ENCODE measurements around the gene ACBD5. TPM values are rescaled to one million over a fixed set of nuclear protein-coding genes. Genes with fewer than 3 reads are reported as not detected.
"Not testable (repeated sequence)": the region's sequence is repeated elsewhere in the genome, so short reads cannot be mapped to it uniquely, and the experiment has no call there.

Gene ACBD5
- total RNA-seq, 4 donors from 2014 or later: 10.4 to 27.0 (median 12.6) TPM

GRCh38 chr10:27241010-27241651 lies 534 bp upstream of the ACBD5 start:
- intact Hi-C loops (cut with DNase I): no loop called here
- H3K4me1 ChIP-seq: peaks cover 0 to 61% (median 16%) of the 10 kb centered on the region in 3 donors
- no peaks in the 10 kb centered on the region for H3K9me3 ChIP-seq
- H3K4me3 ChIP-seq: peak overlapping the region; percentile 70 to 92 (median 82)
- DNase-seq: no peak
- WGBS, 2 donors: 5 to 12% methylated on average over 13 to 25 of the region's 33 CpGs
- no peaks in the 10 kb centered on the region for H3K27me3 ChIP-seq
- no peaks in the 10 kb centered on the region for H3K36me3 ChIP-seq
- no peak for TF ChIP-seq CTCF (IDR thresholded peaks at IDR 0.05)
- no peak for TF ChIP-seq POLR2A (IDR thresholded peaks at IDR 0.05)
- H3K27ac ChIP-seq: peak overlapping the region; percentile 94 to 99 (median 97)

DNA sequence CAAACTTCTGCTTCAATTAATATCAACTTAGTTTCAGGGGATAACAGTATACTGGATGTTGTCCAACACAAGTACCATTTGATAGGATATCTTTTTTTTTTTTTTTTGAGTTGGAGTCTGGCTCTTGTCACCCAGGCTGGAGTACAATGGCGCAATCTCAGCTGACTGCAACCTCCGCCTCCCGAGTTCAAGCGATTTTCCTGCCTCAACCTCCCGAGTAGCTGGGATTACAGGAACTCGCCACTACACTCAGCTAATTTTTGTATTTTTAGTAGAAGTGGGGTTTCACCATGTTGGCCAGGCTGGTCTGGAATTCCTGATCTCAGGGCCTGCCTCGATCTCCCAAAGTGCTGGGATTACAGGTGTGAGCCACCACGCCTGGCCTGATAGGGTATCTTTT lies 3.1 kb downstream of the ACBD5 start:
- WGBS, 2 donors: 88 to 91% methylated on average over 8 of the region's 8 CpGs
- DNase-seq: not testable (repeated sequence)

GRCh38 chr10:27236589-27237128 lies 3.9 kb downstream of the ACBD5 start:
- H3K27ac ChIP-seq; DNase-seq; intact Hi-C loops (cut with DNase I); H3K27me3 ChIP-seq; H3K9me3 ChIP-seq; H3K4me3 ChIP-seq: not testable (repeated sequence)
- 70 to 72% methylated on average over 9 of the region's 9 CpGs for WGBS, 2 donors
- Histone ChIP-seq H3K4me1 (peaks cover 0 to 54% (median 11%) of the 10 kb centered on the region in 3 donors), H3K36me3 (peaks cover 0 to 22% (median 0%) of the 10 kb centered on the region in 3 donors)

More for the DNA sequence above, 3.1 kb downstream of the ACBD5 start:
- intact Hi-C loops (cut with DNase I); H3K9me3 ChIP-seq; H3K27ac ChIP-seq; H3K4me3 ChIP-seq; H3K27me3 ChIP-seq: not testable (repeated sequence)
- peaks cover 0 to 20% (median 0%) of the 10 kb centered on the region in 3 donors for H3K36me3 ChIP-seq
- H3K4me1 ChIP-seq: peaks cover 0 to 54% (median 11%) of the 10 kb centered on the region in 3 donors

DNA sequence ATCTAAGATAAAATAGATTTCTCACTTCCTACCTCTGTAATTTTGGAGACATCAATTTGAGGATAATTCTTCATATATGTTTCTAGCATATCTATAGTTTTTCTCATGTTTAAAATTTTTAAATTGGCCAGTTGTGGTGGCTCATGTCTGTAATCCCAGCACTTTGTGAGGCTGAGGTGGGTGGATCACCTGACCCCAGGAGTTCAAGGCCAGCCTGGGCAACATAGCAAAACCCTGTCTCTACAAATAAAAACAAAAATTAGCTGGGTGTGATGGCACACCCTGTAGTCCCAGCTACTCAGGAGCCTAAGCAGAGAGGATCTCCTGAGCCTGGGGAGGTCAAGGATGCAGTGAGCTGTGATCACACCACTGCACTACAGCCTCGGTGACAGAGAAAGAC lies 4.9 kb downstream of the ACBD5 start:
- Histone ChIP-seq H3K27ac (no peak overlapping the region), H3K4me3 (no peak overlapping the region), H3K36me3 (peaks cover 0 to 32% (median 0%) of the 10 kb centered on the region in 3 donors), H3K9me3 (no peaks in the 10 kb centered on the region), H3K27me3 (no peaks in the 10 kb centered on the region), H3K4me1 (peaks cover 0 to 44% (median 6%) of the 10 kb centered on the region in 3 donors)
- no peak for TF ChIP-seq POLR2A (IDR thresholded peaks at IDR 0.05)
- no peak for TF ChIP-seq CTCF (IDR thresholded peaks at IDR 0.05)
- 75 to 92% methylated on average over 1 of the region's 1 CpG for WGBS, 2 donors
- intact Hi-C loops (cut with DNase I): no loop called here
- DNase-seq: no peak

GRCh38 chr10:27230022-27230421 lies 10.6 kb downstream of the ACBD5 start:
- Histone ChIP-seq H3K4me3 (no peak overlapping the region), H3K27me3 (no peaks in the 10 kb centered on the region), H3K4me1 (no peaks in the 10 kb centered on the region), H3K9me3 (no peaks in the 10 kb centered on the region), H3K36me3 (peaks cover 0 to 74% (median 6%) of the 10 kb centered on the region in 3 donors), H3K27ac (no peak overlapping the region)
- TF ChIP-seq POLR2A (IDR thresholded peaks at IDR 0.05): no peak
- no peak for TF ChIP-seq CTCF (IDR thresholded peaks at IDR 0.05)
- no peak for DNase-seq
- WGBS, 2 donors: 86 to 100% methylated on average over 1 of the region's 1 CpG
- intact Hi-C loops (cut with DNase I): no loop called here

DNA sequence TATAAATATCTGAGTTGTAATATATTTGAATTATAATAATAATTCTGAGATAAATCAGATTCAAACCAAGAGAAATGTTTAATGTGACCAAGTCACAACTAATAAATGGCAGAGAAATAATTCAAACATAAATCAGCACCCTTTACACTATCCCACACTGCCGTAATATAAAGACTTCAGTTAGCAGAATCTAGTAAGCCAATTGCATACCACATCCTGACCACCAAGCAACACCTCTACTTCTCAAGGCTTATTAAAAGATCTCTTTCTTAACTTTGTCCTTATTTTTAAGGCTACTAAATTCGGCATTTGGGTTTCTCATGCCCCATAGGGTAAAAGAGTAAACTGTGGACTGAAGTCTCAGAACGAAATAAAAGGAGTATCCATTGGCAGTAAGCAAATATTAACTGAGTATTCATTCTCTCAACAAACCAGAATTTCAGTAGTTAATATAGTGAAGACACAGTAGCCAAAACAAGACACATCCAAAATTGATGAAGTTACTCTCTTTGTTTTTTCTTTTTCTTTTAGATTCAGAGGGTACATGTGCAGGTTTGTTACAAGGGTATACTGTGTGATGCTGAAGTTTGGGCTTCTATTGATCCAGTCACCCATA lies 14.8 kb downstream of the ACBD5 start:
- Histone ChIP-seq H3K27me3 (no peaks in the 10 kb centered on the region), H3K4me3 (no peak overlapping the region), H3K36me3 (peaks cover 0 to 84% (median 10%) of the 10 kb centered on the region in 3 donors), H3K4me1 (no peaks in the 10 kb centered on the region), H3K27ac (no peak overlapping the region), H3K9me3 (no peaks in the 10 kb centered on the region)
- 52 to 53% methylated on average over 3 of the region's 3 CpGs for WGBS, 2 donors
- intact Hi-C loops (cut with DNase I): loop anchor here (10.0 kb wide), 1 partner anchor 139 kb away; no protein-coding TSS in a partner anchor
- no peak for DNase-seq
- TF ChIP-seq POLR2A (IDR thresholded peaks at IDR 0.05) (no peak), CTCF (IDR thresholded peaks at IDR 0.05) (no peak)
